ENCODE measurements around the gene PROZ.

- TF ChIP-seq GATA3 (IDR thresholded peaks at IDR 0.05; ENCODE audit: low read depth, low read length) (no peak), GATA2 (IDR thresholded peaks at IDR 0.05; ENCODE audit: low read depth, low read length) (no peak)
These were observed 13.0 kb upstream of the PROZ start for GRCh38 chr13:113145496-113145895.
